Measurements from ENCODE around the gene DNHD1. TPM values are rescaled to one million over a fixed set of nuclear protein-coding genes. Genes with fewer than 3 reads are reported as not detected.

DNHD1 gene
- total and polyA plus RNA-seq, 2 of the 13 experiments (the other 11 are each of a cell fraction or from before 2014, with no cell fraction given) = 2.7 to 9.3 TPM

GRCh38 chr11:6481012-6481923 is 15.8 kb upstream of the DNHD1 start, which contains the start of the genes ARFIP2 and TIMM10B (continued):
- peak in 1 of 2 experiments; percentile 43; a peak in 1 of 4 replicates for TF ChIP-seq EP300 (IDR thresholded peaks at IDR 0.05; ENCODE audit: low read depth in 2 of 2, low read length in 2 of 2)
- no peak; the same call in 1 of the 2 replicates for TF ChIP-seq EP300 (CRISPR knock-in tag; IDR thresholded peaks at IDR 0.05; ENCODE audit: borderline replicate concordance)
- no peak for TF ChIP-seq SETDB1 (CRISPR knock-in tag; IDR thresholded peaks at IDR 0.05; ENCODE audit: borderline replicate concordance)
- peak; percentile 89 for TF ChIP-seq ZNF274 (CRISPR knock-in tag; IDR thresholded peaks at IDR 0.05)
- no peak for TF ChIP-seq RERE (CRISPR knock-in tag; IDR thresholded peaks at IDR 0.05; ENCODE audit: low read depth)
- no peak for TF ChIP-seq JDP2 (CRISPR knock-in tag; IDR thresholded peaks at IDR 0.05; ENCODE audit: borderline replicate concordance)
- TF ChIP-seq KAT8 (CRISPR knock-in tag; IDR thresholded peaks at IDR 0.05) = peak; percentile 95
- peak; percentile 36; the same call in 1 of the 2 replicates for TF ChIP-seq TFDP2 (CRISPR knock-in tag; IDR thresholded peaks at IDR 0.05)
- TF ChIP-seq HES4 (CRISPR knock-in tag; IDR thresholded peaks at IDR 0.05; ENCODE audit: borderline replicate concordance) = 0 out of 2 replicates have a peak, but pooled peaks have one; percentile 64
- TF ChIP-seq YEATS2 (CRISPR knock-in tag; IDR thresholded peaks at IDR 0.05; ENCODE audit: borderline replicate concordance) = peak; percentile 91; the same call in 1 of the 2 replicates
- TF ChIP-seq ZBTB8A (CRISPR knock-in tag; IDR thresholded peaks at IDR 0.05; ENCODE audit: borderline replicate concordance, low read depth) = no peak
- TF ChIP-seq ZNF572 (CRISPR knock-in tag; IDR thresholded peaks at IDR 0.05) = 0 out of 2 replicates have a peak, but pooled peaks have one; percentile 37
- TF ChIP-seq HMG20B (CRISPR knock-in tag; conservative IDR thresholded peaks at IDR 0.05) = no peak
- TF ChIP-seq ZNF773 (CRISPR knock-in tag; IDR thresholded peaks at IDR 0.05; ENCODE audit: borderline replicate concordance) = 0 out of 2 replicates have a peak, but pooled peaks have one; percentile 4
- no peak for TF ChIP-seq CBX2 (IDR thresholded peaks at IDR 0.05; ENCODE audit: low read depth, low read length)
- TF ChIP-seq CBX2 (CRISPR knock-in tag; IDR thresholded peaks at IDR 0.05; ENCODE audit: low read depth) = no peak
- peak; percentile 79; the same call in 1 of the 2 replicates for TF ChIP-seq ZNF317 (CRISPR knock-in tag; IDR thresholded peaks at IDR 0.05)
- no peak for TF ChIP-seq CEBPZ (IDR thresholded peaks at IDR 0.05; ENCODE audit: low read length)
- no peak for TF ChIP-seq SMYD3 (CRISPR knock-in tag; IDR thresholded peaks at IDR 0.05)

All from HepG2 (cell line).